IMR-90 (cell line): ENCODE results near the gene HELZ. TPM values are rescaled to one million over a fixed set of nuclear protein-coding genes. Genes with fewer than 3 reads are reported as not detected.
"Not testable (repeated sequence)": the region's sequence is repeated elsewhere in the genome, so short reads cannot be mapped to it uniquely, and the experiment has no call there.

ENCODE experiments used
- ATAC-seq: fragments of 200-7000 bp; cut with Tn5 transposase; 2 replicates; pipeline ENCODE4 v1.9.1; 2020; ENCODE audit warnings: low read depth, mild to moderate bottlenecking, moderate library complexity
- BruUV-seq: library from RNA; stranded (reverse); fragments of 400-500 nt; replicated peaks from 2 replicates; lab custom pipeline; 2021; lab: Mats Ljungman, UMichigan
- CTCF ChIA-PET: fragments of 300-600 bp; formaldehyde crosslinking; extraction: SDS; loops from one replicate; lab custom pipeline; 2021; ENCODE audit warnings: antibody characterized with exemption; lab: Yijun Ruan, JAX
- POLR2A ChIA-PET: fragments of 300-600 bp; sonication (Branson Sonifier 250); formaldehyde crosslinking; loops from one replicate; lab custom pipeline; 2022; ENCODE audit warnings: antibody characterized with exemption; ENCODE audit not compliant: unreplicated experiment; lab: Charles Lee
- DNase-seq: peaks from one replicate; pipeline ENCODE4 v3.0.0; 2013
- H2AFZ ChIP-seq: replicated peaks from 2 replicates; pipeline ENCODE3; 2013; ENCODE audit warnings: low read length, mild to moderate bottlenecking; ENCODE audit not compliant: poor library complexity
- H2AK5ac ChIP-seq: 2 replicates; pipeline ENCODE4 v1.6.1; 2013; ENCODE audit warnings: low read depth, low read length, inconsistent platforms
- H2AK9ac ChIP-seq: replicated peaks from 2 replicates; pipeline ENCODE3; 2013; ENCODE audit warnings: mild to moderate bottlenecking, low read depth, low read length, moderate library complexity; ENCODE audit not compliant: poor library complexity
- H2BK120ac ChIP-seq: 2 replicates; pipeline ENCODE4 v1.6.1; 2013; ENCODE audit warnings: low read depth, low read length, inconsistent platforms
- H2BK15ac ChIP-seq: 3 replicates; pipeline ENCODE4 v1.6.1; 2013; ENCODE audit warnings: low read depth, low read length, inconsistent platforms
- H2BK20ac ChIP-seq: 2 replicates; pipeline ENCODE4 v1.6.1; 2013; ENCODE audit warnings: low read depth, mild to moderate bottlenecking, inconsistent platforms, low read length, moderate library complexity
- H2BK5ac ChIP-seq: 2 replicates; pipeline ENCODE4 v1.6.1; 2013; ENCODE audit warnings: mild to moderate bottlenecking, low read depth, low read length, inconsistent platforms; ENCODE audit not compliant: poor library complexity, severe bottlenecking
- H3K14ac ChIP-seq: replicated peaks from 2 replicates; pipeline ENCODE4 v1.6.1; 2013; ENCODE audit warnings: low read depth, low read length, inconsistent platforms
- H3K18ac ChIP-seq: 2 replicates; pipeline ENCODE4 v1.6.1; 2013; ENCODE audit warnings: low read depth, low read length, control low read depth
- H3K23ac ChIP-seq: 2 replicates; pipeline ENCODE4 v1.6.1; 2013; ENCODE audit warnings: low read depth, low read length, inconsistent platforms
- H3K27ac ChIP-seq: 2 replicates; pipeline ENCODE4 v1.5.1; 2013; ENCODE audit warnings: mild to moderate bottlenecking, control low read depth, low read length; ENCODE audit not compliant: insufficient read depth
- H3K27me3 ChIP-seq: 2 replicates; pipeline ENCODE4 v1.6.1; 2013; ENCODE audit warnings: low read length; ENCODE audit not compliant: control insufficient read depth, insufficient read depth
- H3K36me3 ChIP-seq: 2 replicates; pipeline ENCODE4 v1.6.1; 2013; ENCODE audit warnings: low read length, mixed read lengths; ENCODE audit not compliant: control insufficient read depth, insufficient read depth
- H3K4ac ChIP-seq: 2 replicates; pipeline ENCODE4 v1.6.1; 2013; ENCODE audit warnings: low read depth, low read length, inconsistent platforms
- H3K4me1 ChIP-seq: 2 replicates; pipeline ENCODE4 v1.6.1; 2013; ENCODE audit warnings: low read length, mixed read lengths; ENCODE audit not compliant: control insufficient read depth, insufficient read depth
- H3K4me2 ChIP-seq: 2 replicates; pipeline ENCODE4 v1.6.1; 2013; ENCODE audit warnings: low read depth, mild to moderate bottlenecking, control low read depth, low read length, moderate library complexity
- H3K4me3 ChIP-seq: 2 replicates; pipeline ENCODE4 v1.5.1; 2013; ENCODE audit warnings: low read depth, mild to moderate bottlenecking, control low read depth, low read length, moderate library complexity; ENCODE audit not compliant: insufficient read depth
- H3K56ac ChIP-seq: 2 replicates; pipeline ENCODE4 v1.6.1; 2013; ENCODE audit warnings: low read length, inconsistent platforms; ENCODE audit not compliant: insufficient read depth; ENCODE audit errors: extremely low read depth
- H3K79me1 ChIP-seq, 2 experiments: 2 replicates each; pipeline ENCODE4 v1.6.1; 2013; ENCODE audit warnings: low read length in 2 of 2, inconsistent platforms in 1 of 2, low read depth in 1 of 2
- H3K9ac ChIP-seq: 2 replicates; pipeline ENCODE4 v1.6.1; 2013; ENCODE audit warnings: low read depth, low read length, control low read depth
- H3K9me1 ChIP-seq: 2 replicates; pipeline ENCODE4 v1.6.1; 2013; ENCODE audit warnings: low read length, inconsistent platforms; ENCODE audit not compliant: insufficient read depth
- H3K9me3 ChIP-seq: 2 replicates; pipeline ENCODE4 v1.6.1; 2013; ENCODE audit warnings: low read length; ENCODE audit not compliant: control insufficient read depth, insufficient read depth
- H4K20me1 ChIP-seq: 2 replicates; pipeline ENCODE4 v1.6.1; 2013; ENCODE audit warnings: low read length, inconsistent platforms; ENCODE audit not compliant: insufficient read depth
- H4K5ac ChIP-seq: 2 replicates; pipeline ENCODE4 v1.6.1; 2013; ENCODE audit warnings: mild to moderate bottlenecking, low read depth, low read length, control low read depth
- H4K8ac ChIP-seq, 2 experiments: 2 replicates each; pipeline ENCODE4 v1.6.1; 2013; ENCODE audit warnings: low read depth in 2 of 2, low read length in 2 of 2, control low read depth in 1 of 2, inconsistent platforms in 1 of 2
- H4K91ac ChIP-seq: 2 replicates; pipeline ENCODE4 v1.6.1; 2013; ENCODE audit warnings: low read depth, low read length, inconsistent platforms; ENCODE audit not compliant: insufficient read depth
- WGBS, 2 experiments: methylation state at CpG; one replicate each; pipeline versions ENCODE4 v1.1.5 to v1.1.7; 2013; ENCODE audit warnings: missing lambda C conversion rate in 2 of 2; ENCODE audit not compliant: insufficient read length in 1 of 2; ENCODE audit errors: extremely low coverage in 2 of 2; 5-methylcytosine and 5-hydroxymethylcytosine counted together
- dilution Hi-C: fragments of 300-500 bp; cut with HindIII; formaldehyde crosslinking; loops from one replicate; pipeline ENCODE4 v1.14.3; 2018; ENCODE audit warnings: low sequenced_read_pairs; ENCODE audit not compliant: unreplicated experiment
- in situ Hi-C: fragments of 300-500 bp; cut with MboI; formaldehyde crosslinking; loops from 3 replicates; pipeline ENCODE4 v1.14.3; 2019; ENCODE audit warnings: low sequenced_read_pairs, inconsistent platforms, mixed read lengths
- intact Hi-C: fragments of 100-400 bp; cut with micrococcal nuclease; formaldehyde crosslinking; loops from 2 replicates; pipeline ENCODE4 v1.10.0; 2022
- polyA plus RNA-seq, 3 experiments: library from polyadenylated mRNA; depleted of rRNA; stranded (reverse); fragments of >200 nt; gene quantifications; 2 replicates each; pipeline ENCODE4 v1.2.3, GENCODE V29; 2012; ENCODE audit warnings: low replicate concordance in 1 of 3
- total RNA-seq: library from RNA; depleted of rRNA; stranded (reverse); fragments of >200 nt; gene quantifications from 2 replicates; pipeline ENCODE4 v1.2.3, GENCODE V29; 2012

Gene HELZ
- total and polyA plus RNA-seq, 2 of the 4 experiments (the other 2 are of a cell fraction), result 8.0 to 60.6 TPM

DNA sequence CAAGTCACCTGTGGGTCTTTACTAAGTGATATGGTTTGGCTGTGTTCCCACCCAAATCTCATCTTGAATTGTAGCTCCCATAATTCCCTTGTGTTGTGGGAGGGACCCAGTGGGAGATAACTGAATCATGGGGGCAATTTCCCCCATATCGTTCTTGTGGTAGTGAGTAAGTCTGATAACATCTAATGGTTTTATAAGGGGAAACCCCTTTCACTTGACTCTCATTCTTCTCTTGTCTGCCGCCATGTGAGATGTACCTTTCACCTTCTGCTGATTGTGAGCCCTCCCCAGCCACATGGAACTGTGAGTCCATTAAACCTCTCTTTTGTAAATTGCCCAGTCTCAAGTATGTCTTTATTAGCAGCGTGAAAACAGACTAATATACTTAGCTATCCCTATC, 48.0 kb downstream of the HELZ start:
- H3K23ac ChIP-seq, H3K4me1 ChIP-seq, H3K9me3 ChIP-seq, H3K56ac ChIP-seq, POLR2A ChIA-PET, H3K27me3 ChIP-seq, H2AK5ac ChIP-seq, H2BK20ac ChIP-seq, H2BK120ac ChIP-seq, H2AK9ac ChIP-seq, ATAC-seq, intact Hi-C loops, CTCF ChIA-PET, H2BK15ac ChIP-seq, H4K5ac ChIP-seq, H3K4me2 ChIP-seq, dilution Hi-C loops, H2AFZ ChIP-seq, H3K4ac ChIP-seq, H4K8ac ChIP-seq, H2BK5ac ChIP-seq, BruUV-seq, H3K14ac ChIP-seq, H4K91ac ChIP-seq, DNase-seq, in situ Hi-C loops, H3K18ac ChIP-seq, H4K20me1 ChIP-seq, H3K9ac ChIP-seq, H3K27ac ChIP-seq, H3K4me3 ChIP-seq, H3K9me1 ChIP-seq: not testable (repeated sequence)
- 90% methylated on average over 2 of the region's 3 CpGs; no CpG with 5 or more reads in 1 of the 2 experiments for WGBS, 2 experiments
- Histone ChIP-seq H3K36me3 (peaks cover 16% of the 10 kb centered on the region), H3K79me1 (peaks cover 13 to 30% of the 10 kb centered on the region in 2 experiments; a peak in 3 of 4 replicates)
